ENCODE data around the gene KIF12. TPM values are rescaled to one million over a fixed set of nuclear protein-coding genes. Genes with fewer than 3 reads are reported as not detected.

The KIF12 gene
- total RNA-seq, 1 donor from 2014 or later = not detected

GRCh38 chr9:114055894-114056293 lies 43.2 kb downstream of the KIF12 start:
- Histone ChIP-seq H3K4me3 (ENCODE audit: low read depth, low read length) (no peak overlapping the region), H3K36me3 (ENCODE audit: control insufficient read depth, insufficient read depth, low read length) (peaks cover 1% of the 10 kb centered on the region), H3K27me3 (ENCODE audit: control insufficient read depth, insufficient read depth, low read length) (no peaks in the 10 kb centered on the region)
- FAIRE-seq (no peak), DNase-seq (ENCODE audit: low read depth) (no peak)
- TF ChIP-seq CTCF (IDR thresholded peaks at IDR 0.05; ENCODE audit: insufficient read depth, low read length, severe bottlenecking) = no peak

- no peak overlapping the region for H3K4me3 ChIP-seq (ENCODE audit: low read depth, low read length)
- no peak for TF ChIP-seq CTCF (IDR thresholded peaks at IDR 0.05; ENCODE audit: insufficient read depth, low read length, severe bottlenecking)
- H3K27me3 ChIP-seq (ENCODE audit: control insufficient read depth, insufficient read depth, low read length) = no peaks in the 10 kb centered on the region
- H3K36me3 ChIP-seq (ENCODE audit: control insufficient read depth, insufficient read depth, low read length) = peaks cover 1% of the 10 kb centered on the region
- FAIRE-seq (no peak), DNase-seq (ENCODE audit: low read depth) (no peak)
Observed at GRCh38 chr9:114055061-114055460, 44.0 kb downstream of the KIF12 start.

GRCh38 chr9:114054191-114054690 lies 44.9 kb downstream of the KIF12 start:
- no peaks in the 10 kb centered on the region for H3K27me3 ChIP-seq (ENCODE audit: control insufficient read depth, insufficient read depth, low read length)
- no peak overlapping the region for H3K4me3 ChIP-seq (ENCODE audit: low read depth, low read length)
- DNase-seq (ENCODE audit: low read depth) = no peak
- TF ChIP-seq CTCF (IDR thresholded peaks at IDR 0.05; ENCODE audit: insufficient read depth, low read length, severe bottlenecking) = no peak
- no peak for FAIRE-seq
- peaks cover 6% of the 10 kb centered on the region for H3K36me3 ChIP-seq (ENCODE audit: control insufficient read depth, insufficient read depth, low read length)

- Histone ChIP-seq H3K27me3 (ENCODE audit: control insufficient read depth, insufficient read depth, low read length) (no peaks in the 10 kb centered on the region), H3K4me3 (ENCODE audit: low read depth, low read length) (no peak overlapping the region), H3K36me3 (ENCODE audit: control insufficient read depth, insufficient read depth, low read length) (peaks cover 10% of the 10 kb centered on the region)
- FAIRE-seq (no peak), DNase-seq (ENCODE audit: low read depth) (no peak)
- TF ChIP-seq CTCF (IDR thresholded peaks at IDR 0.05; ENCODE audit: insufficient read depth, low read length, severe bottlenecking) = no peak
Observed at GRCh38 chr9:114053246-114054005, 45.7 kb downstream of the KIF12 start.

- H3K36me3 ChIP-seq (ENCODE audit: control insufficient read depth, insufficient read depth, low read length) = peaks cover 11% of the 10 kb centered on the region
- DNase-seq (ENCODE audit: low read depth) (no peak), FAIRE-seq (peak; percentile 68)
- no peak overlapping the region for H3K4me3 ChIP-seq (ENCODE audit: low read depth, low read length)
- no peaks in the 10 kb centered on the region for H3K27me3 ChIP-seq (ENCODE audit: control insufficient read depth, insufficient read depth, low read length)
- no peak for TF ChIP-seq CTCF (IDR thresholded peaks at IDR 0.05; ENCODE audit: insufficient read depth, low read length, severe bottlenecking)
Observed at GRCh38 chr9:114051706-114052105, 47.4 kb downstream of the KIF12 start.

Measured in bronchial epithelial cell (primary cell).